Common myeloid progenitor, CD34-positive (primary cell): ENCODE data around the gene CEP89. TPM values are rescaled to one million over a fixed set of nuclear protein-coding genes. Genes with fewer than 3 reads are reported as not detected.
A peak's percentile ranks its signal among the peaks of the same experiment; 100 is the strongest.
"Not testable (repeated sequence)": the region's sequence is repeated elsewhere in the genome, so short reads cannot be mapped to it uniquely, and the experiment has no call there.

Experiments used
- CTCF ChIA-PET: fragments of 350-600 bp; sonication (Branson Sonifier 250); formaldehyde crosslinking; loops from one replicate; lab custom pipeline; 2021; ENCODE audit warnings: antibody characterized with exemption; lab: Charles Lee
- POLR2A ChIA-PET: fragments of 350-600 bp; sonication (Branson Sonifier 250); formaldehyde crosslinking; loops from one replicate; lab custom pipeline; 2021; ENCODE audit warnings: antibody characterized with exemption; lab: Charles Lee
- DNase-seq, 3 donors: peaks; one replicate each; pipeline versions ENCODE4 v3.0.0 to v3.0.0-alpha.2; 2013
- H3K27ac ChIP-seq, 2 experiments: 1 replicate in 1 of 2; 2 replicates in 1 of 2; pipeline ENCODE4 v1.7.0; 2013; ENCODE audit warnings: inconsistent platforms in 2 of 2, low read length in 2 of 2, mild to moderate bottlenecking in 2 of 2, low read depth in 1 of 2, moderate library complexity in 1 of 2; ENCODE audit not compliant: severe bottlenecking in 2 of 2, insufficient read depth in 1 of 2, poor library complexity in 1 of 2
- H3K27me3 ChIP-seq, 5 experiments: replicated peaks in 2 of 5; 1 replicate in 3 of 5; 2 replicates in 2 of 5; pipeline versions ENCODE4 v1.6.1 to v1.7.0; 2013; ENCODE audit warnings: low read length in 4 of 5, mild to moderate bottlenecking in 2 of 5, moderate library complexity in 2 of 5, inconsistent platforms in 1 of 5; ENCODE audit not compliant: insufficient read depth in 5 of 5, control insufficient read depth in 4 of 5
- H3K36me3 ChIP-seq, 4 experiments: 1 replicate in 2 of 4; 2 replicates in 2 of 4; pipeline versions ENCODE4 v1.6.1 to v1.7.0; 2013; ENCODE audit warnings: low read length in 3 of 4, control low read depth in 1 of 4, mild to moderate bottlenecking in 1 of 4; ENCODE audit not compliant: control insufficient read depth in 4 of 4, insufficient read depth in 4 of 4
- H3K4me1 ChIP-seq, 4 experiments: 1 replicate in 3 of 4; 2 replicates in 1 of 4; pipeline versions ENCODE4 v1.6.1 to v1.7.1; 2013; ENCODE audit warnings: low read length in 3 of 4, mild to moderate bottlenecking in 3 of 4, control low read depth in 1 of 4, inconsistent platforms in 1 of 4, moderate library complexity in 1 of 4; ENCODE audit not compliant: control insufficient read depth in 4 of 4, insufficient read depth in 4 of 4; ENCODE audit errors: control extremely low read depth in 1 of 4
- H3K4me3 ChIP-seq, 7 experiments: 1 replicate in 4 of 7; 2 replicates in 3 of 7; pipeline versions ENCODE4 v1.5.1 to v1.7.0; 2013; ENCODE audit warnings: mild to moderate bottlenecking in 7 of 7, low read length in 6 of 7, moderate library complexity in 6 of 7, inconsistent platforms in 2 of 7, low read depth in 2 of 7, control low read depth in 1 of 7; ENCODE audit not compliant: insufficient read depth in 4 of 7, control insufficient read depth in 1 of 7; ENCODE audit errors: extremely low read depth in 1 of 7
- H3K9me3 ChIP-seq, 5 experiments: 1 replicate in 4 of 5; 2 replicates in 1 of 5; pipeline versions ENCODE4 v1.6.1 to v1.7.1; 2013; ENCODE audit warnings: low read length in 4 of 5, mild to moderate bottlenecking in 2 of 5, inconsistent platforms in 1 of 5, low read depth in 1 of 5, moderate library complexity in 1 of 5; ENCODE audit not compliant: control insufficient read depth in 4 of 5, insufficient read depth in 2 of 5; ENCODE audit errors: control extremely low read depth in 1 of 5
- WGBS: methylation state at CpG from one replicate; pipeline ENCODE4 v1.1.5; 2013; ENCODE audit not compliant: insufficient coverage; 5-methylcytosine and 5-hydroxymethylcytosine counted together
- polyA plus RNA-seq: library from polyadenylated mRNA; unstranded; fragments of 120-200 nt; gene quantifications from one replicate; pipeline ENCODE4 v1.2.1, GENCODE V29; 2013

CEP89 gene
- 13.4 TPM for polyA plus RNA-seq

DNA sequence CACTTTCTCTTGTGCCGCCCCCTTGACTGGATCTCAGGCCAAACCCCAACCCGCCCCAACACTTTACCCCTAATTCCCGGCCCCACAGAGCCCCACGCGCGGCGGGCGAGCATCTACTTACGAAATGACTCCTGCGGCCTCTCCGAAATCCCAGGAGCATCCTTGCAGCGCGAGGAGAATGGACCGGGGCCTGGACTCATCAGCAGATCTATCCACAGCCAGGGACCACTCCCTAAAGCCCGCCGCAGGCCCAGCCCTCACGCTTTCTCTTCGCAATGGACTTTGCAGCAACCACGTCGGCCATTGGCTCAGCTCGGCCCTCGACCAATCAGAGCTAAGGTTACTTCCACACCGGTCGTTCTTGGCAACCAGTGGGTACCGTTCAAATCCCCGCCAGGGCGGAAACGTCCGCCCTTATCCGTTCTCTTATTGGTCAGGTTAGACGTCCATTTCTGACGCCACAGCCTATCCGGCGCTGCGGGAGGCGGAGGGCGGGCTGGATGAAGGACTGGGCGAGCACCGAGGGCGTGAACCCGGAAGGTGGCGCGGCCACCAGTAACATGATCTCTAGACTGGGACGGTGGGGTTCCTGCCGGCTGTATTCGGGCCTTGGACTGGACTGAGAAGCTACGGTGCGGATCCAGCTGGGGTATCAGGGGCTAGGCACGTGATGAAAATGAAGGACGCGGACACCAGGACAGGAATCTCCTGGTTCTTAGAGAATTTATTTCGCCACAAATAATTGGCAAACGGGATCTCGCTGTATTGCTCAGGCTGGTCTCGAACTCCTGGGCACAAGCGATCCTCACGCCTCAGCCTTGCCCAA is at the start of gene CEP89, which contains the start of gene FAAP24:
CEP89 (minus strand) TSS at position 244 of the 826 bp plus-strand sequence; CDS start at position 160, 84 bp downstream.
FAAP24 (plus strand) TSS at position 528 of the 826 bp plus-strand sequence. CDS start 955 bp downstream, outside the sequence.
- 2% methylated on average over 54 of the region's 57 CpGs for WGBS
- POLR2A ChIA-PET, result interaction anchor here (0.6 kb wide), 1 partner anchor 60 kb away, joined by 6 read pairs; no protein-coding TSS in a partner anchor

DNA sequence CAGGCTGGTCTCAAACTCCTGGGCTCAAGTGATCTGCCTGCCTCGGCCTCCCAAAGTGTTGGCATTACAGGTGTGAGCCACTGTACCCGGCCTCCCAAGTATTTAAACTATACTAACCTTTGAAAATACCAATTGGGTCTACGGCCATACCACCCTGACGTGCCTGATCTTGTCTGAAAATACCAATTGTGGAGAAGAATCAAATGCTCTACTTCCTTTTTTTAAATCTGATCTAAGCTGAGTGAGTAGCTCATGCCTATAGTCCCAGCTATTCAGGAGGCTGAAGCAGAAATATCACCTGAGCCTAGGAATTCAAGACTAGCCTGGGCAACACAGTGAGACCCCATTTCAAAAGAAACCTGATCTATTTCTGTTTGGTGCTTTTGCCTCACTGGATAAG is 39.1 kb upstream of the CEP89 start:
- H3K4me1 ChIP-seq, H3K4me3 ChIP-seq, CTCF ChIA-PET, DNase-seq, H3K36me3 ChIP-seq, POLR2A ChIA-PET, H3K9me3 ChIP-seq, H3K27ac ChIP-seq: not testable (repeated sequence)
- WGBS, result 58% methylated on average over 2 of the region's 4 CpGs
- H3K27me3 ChIP-seq, result peaks cover 0 to 18% (median 0%) of the 10 kb centered on the region in 5 experiments

More for the DNA sequence above, at the start of gene CEP89, which contains the start of gene FAAP24:
- peak; percentile 99 to 100 (median 99) for DNase-seq
- H3K4me1 ChIP-seq, result peaks cover 0 to 12% (median 8%) of the 10 kb centered on the region in 4 experiments
- no peaks in the 10 kb centered on the region for H3K9me3 ChIP-seq
- CTCF ChIA-PET, result interaction anchor here (0.6 kb wide), 2 partner anchors 96 to 282 kb away, joined by 3 read pairs; no protein-coding TSS in a partner anchor
- peak within 1 kb of the TSS; percentile 66 to 86 (median 80) for H3K4me3 ChIP-seq
- H3K36me3 ChIP-seq, result peaks cover 0 to 7% (median under 1%) of the 10 kb centered on the region in 4 experiments
- H3K27me3 ChIP-seq, result no peaks in the 10 kb centered on the region
- peak within 1 kb of the TSS; percentile 62 to 84 for H3K27ac ChIP-seq

DNA sequence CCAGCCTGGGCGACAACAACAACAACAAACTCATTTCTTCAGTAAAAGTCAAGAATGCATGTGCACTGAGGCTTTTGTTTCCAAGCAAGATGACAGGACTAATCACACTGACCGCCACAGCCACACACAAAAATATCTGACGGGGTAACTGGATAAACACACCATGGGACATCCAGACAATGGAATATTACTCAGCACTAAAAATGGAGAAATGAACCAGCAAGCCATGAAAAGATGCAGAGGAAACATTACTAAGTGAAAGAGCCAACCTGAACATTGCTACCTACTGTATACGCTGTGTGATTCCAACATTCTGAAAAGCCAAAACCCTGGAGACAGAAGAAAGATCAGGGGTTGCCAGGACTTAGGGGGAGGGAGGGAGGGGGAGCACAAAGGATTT is 37.0 kb upstream of the CEP89 start:
- no peak for DNase-seq

DNA sequence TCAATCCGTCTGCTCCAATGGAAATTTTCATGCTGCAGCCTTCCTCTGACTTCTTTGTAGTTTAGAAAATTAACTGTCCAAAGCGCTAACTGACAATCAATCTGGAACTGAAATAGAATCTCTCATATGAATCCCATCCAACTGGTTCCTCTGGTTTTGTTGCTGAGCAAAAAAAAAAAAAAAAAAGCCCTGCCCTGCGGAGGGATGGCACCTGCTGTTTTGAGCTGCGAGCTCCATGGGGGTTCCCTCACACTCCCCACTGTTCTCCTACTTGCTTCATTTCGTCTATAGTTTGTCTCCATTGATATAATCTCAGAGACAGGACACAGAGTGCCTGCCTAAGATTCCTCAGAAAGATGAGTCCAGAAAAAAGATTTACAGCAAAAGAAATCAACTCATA is 33.7 kb upstream of the CEP89 start:
- Histone ChIP-seq H3K27me3 (peaks cover 0 to 7% (median 0%) of the 10 kb centered on the region in 5 experiments), H3K27ac (no peak overlapping the region), H3K4me3 (no peak overlapping the region), H3K9me3 (no peaks in the 10 kb centered on the region), H3K4me1 (no peaks in the 10 kb centered on the region), H3K36me3 (no peaks in the 10 kb centered on the region)
- no peak for DNase-seq
- ChIA-PET CTCF (no interaction called here), POLR2A (interaction anchor here (0.6 kb wide), 1 partner anchor 47 kb away, joined by 3 read pairs; no protein-coding TSS in a partner anchor)
- WGBS, result 70% methylated on average over 3 of the region's 5 CpGs

More for the DNA sequence above, 37.0 kb upstream of the CEP89 start:
- Histone ChIP-seq H3K27me3 (peaks cover 0 to 18% (median 0%) of the 10 kb centered on the region in 5 experiments), H3K36me3 (no peaks in the 10 kb centered on the region), H3K27ac (no peak overlapping the region), H3K9me3 (no peaks in the 10 kb centered on the region), H3K4me1 (no peaks in the 10 kb centered on the region), H3K4me3 (no peak overlapping the region)
- 98% methylated on average over 4 of the region's 4 CpGs for WGBS
- ChIA-PET POLR2A (no interaction called here), CTCF (no interaction called here)

DNA sequence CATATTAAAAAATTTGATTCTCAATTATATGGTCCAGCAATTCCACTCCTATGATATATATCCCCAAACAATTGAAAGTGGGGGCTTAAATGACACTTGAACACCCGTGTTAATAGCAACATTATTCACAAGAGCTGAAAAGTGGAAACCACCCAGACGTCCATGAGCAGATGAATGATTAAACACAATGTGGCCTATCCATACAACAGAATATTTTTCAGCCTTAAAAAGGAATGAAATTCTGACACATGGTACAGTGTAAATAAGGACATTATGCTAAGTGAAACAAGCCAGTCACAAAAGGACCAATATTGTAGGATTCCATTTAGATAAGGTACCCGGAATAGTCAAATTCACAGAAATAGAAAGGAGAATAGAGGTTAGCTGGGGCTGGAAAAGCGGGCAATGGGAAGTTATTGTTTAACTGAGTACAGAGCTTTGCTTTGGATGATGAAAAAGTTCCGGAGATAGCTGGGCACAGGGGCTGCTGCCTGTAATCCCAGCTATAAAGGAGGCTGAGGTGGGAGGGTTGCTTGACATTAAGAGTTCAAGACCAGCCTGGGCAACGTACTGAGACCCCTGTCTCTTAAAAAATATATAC is 31.8 kb upstream of the CEP89 start:
- POLR2A ChIA-PET, result interaction anchor here (0.6 kb wide), 1 partner anchor 218 kb away, joined by 3 read pairs; no protein-coding TSS in a partner anchor
- H3K4me1 ChIP-seq, H3K27ac ChIP-seq, CTCF ChIA-PET, H3K9me3 ChIP-seq, H3K4me3 ChIP-seq, H3K36me3 ChIP-seq, DNase-seq: not testable (repeated sequence)
- WGBS, result 98% methylated on average over 4 of the region's 6 CpGs
- peaks cover 0 to 11% (median 2%) of the 10 kb centered on the region in 5 experiments for H3K27me3 ChIP-seq

DNA sequence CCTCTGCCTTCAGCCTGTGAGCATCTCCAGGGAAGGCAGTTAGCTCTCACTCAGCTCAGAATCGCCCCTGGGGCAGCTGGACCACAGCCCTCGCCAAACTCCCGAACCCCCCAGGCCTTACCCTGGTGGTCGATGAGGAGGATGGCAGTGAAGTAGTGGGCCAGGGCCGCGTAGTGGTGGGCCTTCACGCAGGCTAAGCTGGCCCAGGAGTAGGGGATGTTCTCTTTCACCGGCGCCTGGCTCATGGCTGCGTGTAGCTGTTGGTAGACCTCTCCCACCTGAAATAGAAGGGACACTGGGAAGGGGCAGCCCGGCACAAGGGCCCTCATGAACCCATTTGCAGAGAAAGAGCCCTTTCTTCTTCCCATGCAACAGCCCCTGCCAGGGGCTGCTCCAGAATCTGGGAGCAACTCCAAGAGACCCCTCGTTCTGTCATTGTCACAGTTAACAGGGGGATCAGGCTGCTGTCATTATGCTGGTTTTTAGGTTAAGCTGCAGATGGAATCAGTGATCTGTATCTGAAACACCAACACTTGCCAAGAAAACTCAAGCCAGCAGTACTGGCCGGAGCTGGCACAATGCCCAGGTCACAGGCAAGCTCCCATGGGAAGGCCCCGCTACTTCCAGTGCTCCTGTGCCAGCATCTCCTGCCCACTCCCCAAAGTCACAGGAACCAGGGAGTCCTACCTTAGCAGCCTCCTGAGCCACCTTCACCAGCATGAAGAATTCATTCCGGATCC is 30.5 kb upstream of the CEP89 start:
- H3K27me3 ChIP-seq, result peaks cover 0 to 13% (median 4%) of the 10 kb centered on the region in 5 experiments
- CTCF ChIA-PET, H3K36me3 ChIP-seq, H3K4me1 ChIP-seq, POLR2A ChIA-PET, H3K4me3 ChIP-seq, H3K27ac ChIP-seq, H3K9me3 ChIP-seq, DNase-seq: not testable (repeated sequence)
- 97% methylated on average over 14 of the region's 15 CpGs for WGBS
